HG02943 (cell line): ENCODE data around the gene TEAD2.

Experiments
- ATAC-seq: cut with Tn5 transposase; IDR thresholded peaks from one replicate; pipeline ENCODE4 v1.9.1; 2021; ENCODE audit warnings: mild to moderate bottlenecking, low read depth, moderate library complexity; ENCODE audit not compliant: unreplicated experiment

The TEAD2 gene

GRCh38 chr19:49295208-49295880, 66.9 kb downstream of the TEAD2 start:
- ATAC-seq, result no peak

- ATAC-seq, result no peak
These were observed 67.8 kb downstream of the TEAD2 start for GRCh38 chr19:49294401-49294800.
